Fibroblast of lung (primary cell): ENCODE data around the gene NAA50. TPM values are rescaled to one million over a fixed set of nuclear protein-coding genes. Genes with fewer than 3 reads are reported as not detected.

Experiments
- DNase-seq, 2 donors: peaks; one replicate each; pipeline versions ENCODE4 v3.0.0 to v3.0.0-alpha.2; 2010; ENCODE audit warnings: low read depth in 2 of 2
- H2AFZ ChIP-seq: 2 replicates; pipeline ENCODE4 v1.5.1; 2012; ENCODE audit warnings: low read length, control low read depth, inconsistent platforms
- H3K27ac ChIP-seq: 2 replicates; pipeline ENCODE4 v1.5.1; 2011; ENCODE audit warnings: low read length, control low read depth; ENCODE audit not compliant: insufficient read depth
- H3K27me3 ChIP-seq: 2 replicates; pipeline ENCODE4 v1.5.1; 2011; ENCODE audit warnings: mild to moderate bottlenecking, low read length; ENCODE audit not compliant: control insufficient read depth, insufficient read depth
- H3K36me3 ChIP-seq: 2 replicates; pipeline ENCODE4 v1.5.1; 2011; ENCODE audit warnings: low read length; ENCODE audit not compliant: control insufficient read depth, insufficient read depth
- H3K4me1 ChIP-seq: 2 replicates; pipeline ENCODE4 v1.5.1; 2011; ENCODE audit warnings: low read length; ENCODE audit not compliant: control insufficient read depth, insufficient read depth; ENCODE audit errors: extremely low read depth
- H3K4me2 ChIP-seq: 2 replicates; pipeline ENCODE4 v1.5.1; 2011; ENCODE audit warnings: low read length, control low read depth; ENCODE audit not compliant: insufficient read depth; ENCODE audit errors: extremely low read depth
- H3K4me3 ChIP-seq, 4 experiments: fragments of 200-600 bp in 1 of 4; sonication (generic) in 1 of 4; replicated peaks in 1 of 4; 2 replicates each; pipeline ENCODE4 v1.5.1; 2011 to 2016; ENCODE audit warnings: low read length in 4 of 4, low read depth in 3 of 4, mild to moderate bottlenecking in 3 of 4, control low read depth in 2 of 4, inconsistent platforms in 1 of 4, mixed read lengths in 1 of 4; ENCODE audit not compliant: insufficient read depth in 1 of 4; ENCODE audit errors: control extremely low read depth in 1 of 4
- H3K79me2 ChIP-seq: 2 replicates; pipeline ENCODE4 v1.5.1; 2012; ENCODE audit warnings: mild to moderate bottlenecking, low read length, inconsistent platforms; ENCODE audit not compliant: control insufficient read depth, insufficient read depth
- H3K9ac ChIP-seq: 2 replicates; pipeline ENCODE4 v1.5.1; 2011; ENCODE audit warnings: mild to moderate bottlenecking, low read length, control low read depth; ENCODE audit not compliant: insufficient read depth
- H3K9me3 ChIP-seq: 2 replicates; pipeline ENCODE4 v1.5.1; 2012; ENCODE audit warnings: low read depth, low read length; ENCODE audit not compliant: control insufficient read depth, insufficient read depth
- H4K20me1 ChIP-seq: 2 replicates; pipeline ENCODE4 v1.5.1; 2011; ENCODE audit warnings: low read length; ENCODE audit not compliant: control insufficient read depth, insufficient read depth; ENCODE audit errors: extremely low read depth
- EZH2 ChIP-seq: IDR thresholded peaks from 2 replicates; pipeline ENCODE4 v1.5.1; 2012; ENCODE audit warnings: low read length, control low read depth, mild to moderate bottlenecking; ENCODE audit errors: missing control alignments
- polyA plus RNA-seq, 2 donors: library from polyadenylated mRNA; depleted of rRNA in 1 of 2; stranded (reverse) in 1 of 2; unstranded in 1 of 2; fragments of >200 nt; gene quantifications; 2 replicates each; pipeline ENCODE4 v1.2.1, GENCODE V29; 2011 to 2012; ENCODE audit warnings: missing spikeins in 1 of 2
- total RNA-seq: library from RNA; depleted of rRNA; stranded (reverse); fragments of >200 nt; gene quantifications from 2 replicates; pipeline ENCODE4 v1.2.1, GENCODE V29; 2014
- TF ChIP-seq, protein P1 (sequence below), 2 donors: IDR thresholded peaks in 1 of 2; conservative IDR thresholded peaks in 1 of 2; 1 replicate in 1 of 2; 2 replicates in 1 of 2; pipeline ENCODE4 v1.5.1; 2011 to 2012; ENCODE audit warnings: low read length in 2 of 2, control low read depth in 1 of 2, inconsistent platforms in 1 of 2, low read depth in 1 of 2, mild to moderate bottlenecking in 1 of 2

NAA50 gene
- total and polyA plus RNA-seq, 2 donors (not counting 1 experiment from before 2014, with no cell fraction given), result 150 to 252 TPM

DNA sequence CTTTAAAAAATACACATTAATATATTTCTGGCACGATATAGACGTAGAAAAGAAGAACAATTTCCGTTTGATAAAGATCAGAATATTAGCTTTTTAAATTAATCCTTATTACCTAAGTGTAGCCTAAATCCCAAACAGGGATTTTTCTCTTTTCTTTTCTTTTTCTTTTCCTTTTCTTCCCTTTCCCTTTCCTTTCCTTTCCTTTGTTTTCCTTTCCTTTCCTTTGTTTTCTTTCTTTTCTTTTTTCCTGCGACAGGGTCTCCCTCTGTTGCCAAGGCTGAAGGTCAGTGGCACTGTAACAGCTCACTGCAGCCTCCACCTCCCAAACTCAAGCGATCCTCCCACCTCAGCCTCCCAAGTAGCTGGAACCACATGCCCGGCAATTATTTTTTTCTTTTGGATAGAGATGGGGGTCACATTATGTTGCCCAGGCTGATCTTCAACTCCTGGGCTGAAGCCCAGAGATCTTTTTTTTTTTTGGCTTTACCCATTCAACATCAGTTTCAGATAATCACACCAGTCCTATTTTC is 47.8 kb downstream of the NAA50 start:
- H3K79me2 ChIP-seq, result peaks cover 11% of the 10 kb centered on the region
- H2AFZ ChIP-seq, result peak overlapping the region; percentile 1
- no peaks in the 10 kb centered on the region for H3K9me3 ChIP-seq
- H3K36me3 ChIP-seq, result no peaks in the 10 kb centered on the region
- no peak overlapping the region for H3K27ac ChIP-seq
- TF ChIP-seq EZH2, result no peak
- TF ChIP-seq, protein P1, sequence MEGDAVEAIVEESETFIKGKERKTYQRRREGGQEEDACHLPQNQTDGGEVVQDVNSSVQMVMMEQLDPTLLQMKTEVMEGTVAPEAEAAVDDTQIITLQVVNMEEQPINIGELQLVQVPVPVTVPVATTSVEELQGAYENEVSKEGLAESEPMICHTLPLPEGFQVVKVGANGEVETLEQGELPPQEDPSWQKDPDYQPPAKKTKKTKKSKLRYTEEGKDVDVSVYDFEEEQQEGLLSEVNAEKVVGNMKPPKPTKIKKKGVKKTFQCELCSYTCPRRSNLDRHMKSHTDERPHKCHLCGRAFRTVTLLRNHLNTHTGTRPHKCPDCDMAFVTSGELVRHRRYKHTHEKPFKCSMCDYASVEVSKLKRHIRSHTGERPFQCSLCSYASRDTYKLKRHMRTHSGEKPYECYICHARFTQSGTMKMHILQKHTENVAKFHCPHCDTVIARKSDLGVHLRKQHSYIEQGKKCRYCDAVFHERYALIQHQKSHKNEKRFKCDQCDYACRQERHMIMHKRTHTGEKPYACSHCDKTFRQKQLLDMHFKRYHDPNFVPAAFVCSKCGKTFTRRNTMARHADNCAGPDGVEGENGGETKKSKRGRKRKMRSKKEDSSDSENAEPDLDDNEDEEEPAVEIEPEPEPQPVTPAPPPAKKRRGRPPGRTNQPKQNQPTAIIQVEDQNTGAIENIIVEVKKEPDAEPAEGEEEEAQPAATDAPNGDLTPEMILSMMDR (conservative IDR thresholded peaks at IDR 0.05 in 1 of 2, IDR thresholded peaks at IDR 0.05 in 1 of 2; ENCODE audit: low read depth in 1 of 2, low read length in 2 of 2), result no peak
- no peak for DNase-seq
- H3K4me2 ChIP-seq, result peak overlapping the region; percentile 99
- H3K4me1 ChIP-seq, result no peaks in the 10 kb centered on the region
- H3K4me3 ChIP-seq, result peak overlapping the region in 2 of 4 experiments; percentile 66 to 92
- no peaks in the 10 kb centered on the region for H4K20me1 ChIP-seq
- no peaks in the 10 kb centered on the region for H3K27me3 ChIP-seq
- H3K9ac ChIP-seq, result no peak overlapping the region

DNA sequence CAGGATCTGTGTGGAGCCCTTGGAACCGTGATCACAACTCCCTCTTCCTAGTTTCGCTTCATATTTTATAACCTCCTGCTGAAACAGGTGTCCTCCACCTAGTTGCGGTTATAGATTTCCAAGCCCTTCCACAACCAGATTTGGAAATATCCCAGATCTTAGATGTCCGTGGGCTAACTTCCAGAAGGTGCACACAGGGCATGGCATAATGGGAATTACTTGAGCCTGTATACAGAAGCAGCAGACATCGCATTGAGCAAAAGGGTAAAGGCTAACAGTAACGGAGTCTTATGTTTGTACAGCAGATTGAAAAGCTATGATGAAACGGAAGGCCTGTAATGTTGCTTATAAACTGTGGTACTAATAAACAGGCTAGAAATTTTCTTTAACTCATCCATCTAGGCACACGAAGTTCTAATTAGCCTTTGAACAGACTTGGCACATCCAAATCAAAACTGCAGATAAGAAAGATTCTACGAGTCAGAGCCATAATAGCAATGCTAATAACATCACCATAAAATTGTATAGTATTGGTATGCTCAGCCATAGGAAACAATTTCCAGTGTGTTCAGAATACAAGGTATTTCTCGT is 48.5 kb downstream of the NAA50 start:
- Histone ChIP-seq H3K27me3 (no peaks in the 10 kb centered on the region), H3K27ac (peak overlapping the region; percentile 84), H3K9ac (peak overlapping the region; percentile 63), H3K79me2 (peaks cover 11% of the 10 kb centered on the region), H3K36me3 (no peaks in the 10 kb centered on the region), H3K4me1 (no peaks in the 10 kb centered on the region), H3K9me3 (no peaks in the 10 kb centered on the region), H3K4me3 (peak overlapping the region; percentile 66 to 100 (median 94)), H2AFZ (peak overlapping the region; percentile 100), H3K4me2 (peak overlapping the region; percentile 99), H4K20me1 (no peaks in the 10 kb centered on the region)
- TF ChIP-seq, protein P1 (conservative IDR thresholded peaks at IDR 0.05 in 1 of 2, IDR thresholded peaks at IDR 0.05 in 1 of 2; ENCODE audit: low read depth in 1 of 2, low read length in 2 of 2), result no peak
- TF ChIP-seq EZH2, result no peak
- peak in 1 of 2 donors; percentile 62 for DNase-seq

DNA sequence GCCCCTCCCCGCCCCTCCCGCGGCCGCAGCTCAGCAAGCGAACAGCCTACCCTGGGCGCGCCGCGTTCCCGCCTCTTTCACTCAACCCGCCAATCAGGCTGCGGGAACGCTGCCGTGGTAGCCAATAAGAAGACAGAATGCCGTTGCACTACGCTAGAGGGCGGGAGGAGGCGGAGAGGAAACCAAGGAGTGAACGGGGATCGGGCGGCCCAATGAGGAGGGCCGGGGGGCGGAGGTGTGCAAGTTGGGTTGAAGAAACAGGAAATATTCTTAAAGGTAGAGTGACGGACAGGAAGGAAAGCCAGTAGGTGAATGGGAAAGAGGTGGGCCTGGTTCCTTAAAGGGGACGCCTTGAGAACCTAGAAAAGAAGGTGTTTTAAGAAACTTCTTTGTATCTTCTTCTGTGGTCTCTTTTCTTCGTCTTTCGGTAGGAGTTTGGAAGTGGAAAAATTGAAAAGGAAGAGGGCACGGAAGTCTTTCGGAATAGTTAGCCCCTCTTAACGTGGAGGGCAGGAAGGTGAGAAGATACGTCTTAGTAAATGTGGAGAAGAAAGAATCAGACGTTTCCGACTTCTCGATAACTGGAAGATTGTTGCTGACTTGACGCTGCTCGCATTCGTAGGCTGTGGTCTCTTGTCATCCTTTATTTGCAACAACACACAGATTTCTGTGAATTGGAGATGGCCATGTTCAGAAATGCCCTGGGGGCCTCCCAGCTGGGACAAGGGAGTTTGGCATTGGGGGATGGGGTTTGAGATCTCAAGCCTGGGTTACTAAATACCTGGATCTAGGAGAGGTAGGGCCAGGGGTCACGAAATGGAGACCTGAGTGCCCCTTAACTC is 49.2 kb downstream of the NAA50 start:
- Histone ChIP-seq H3K27ac (peak overlapping the region; percentile 84), H3K79me2 (peaks cover 11% of the 10 kb centered on the region), H4K20me1 (no peaks in the 10 kb centered on the region), H3K4me2 (peak overlapping the region; percentile 99), H3K4me1 (no peaks in the 10 kb centered on the region), H3K9me3 (no peaks in the 10 kb centered on the region), H3K36me3 (no peaks in the 10 kb centered on the region), H2AFZ (peak overlapping the region; percentile 100), H3K27me3 (no peaks in the 10 kb centered on the region), H3K4me3 (peak overlapping the region; percentile 84 to 100 (median 94)), H3K9ac (peak overlapping the region; percentile 63)
- DNase-seq, result peak; percentile 99 to 100
- TF ChIP-seq, protein P1 (conservative IDR thresholded peaks at IDR 0.05 in 1 of 2, IDR thresholded peaks at IDR 0.05 in 1 of 2; ENCODE audit: low read depth in 1 of 2, low read length in 2 of 2), result peak in 1 of 2 donors; percentile 14
- no peak for TF ChIP-seq EZH2
